LHCN-M2 (cell line): ENCODE measurements around the gene CTNNA2. TPM values are rescaled to one million over a fixed set of nuclear protein-coding genes. Genes with fewer than 3 reads are reported as not detected.

Experiments used
- DNase-seq: peaks from one replicate; pipeline ENCODE4 v3.0.0-alpha.2; 2012; ENCODE audit warnings: low read depth
- polyA plus RNA-seq: library from polyadenylated mRNA; unstranded; fragments of >200 nt; gene quantifications from one replicate; pipeline ENCODE4 v1.2.1, GENCODE V29; 2012; ENCODE audit warnings: missing spikeins
- total RNA-seq: library from RNA; depleted of rRNA; stranded (reverse); fragments of >200 nt; gene quantifications from 2 replicates; pipeline ENCODE4 v1.2.3, GENCODE V29; 2014; rRNA removed

CTNNA2 gene
- total RNA-seq: 0.06 TPM in 2 replicates
- polyA plus RNA-seq: 0.04 TPM

DNA sequence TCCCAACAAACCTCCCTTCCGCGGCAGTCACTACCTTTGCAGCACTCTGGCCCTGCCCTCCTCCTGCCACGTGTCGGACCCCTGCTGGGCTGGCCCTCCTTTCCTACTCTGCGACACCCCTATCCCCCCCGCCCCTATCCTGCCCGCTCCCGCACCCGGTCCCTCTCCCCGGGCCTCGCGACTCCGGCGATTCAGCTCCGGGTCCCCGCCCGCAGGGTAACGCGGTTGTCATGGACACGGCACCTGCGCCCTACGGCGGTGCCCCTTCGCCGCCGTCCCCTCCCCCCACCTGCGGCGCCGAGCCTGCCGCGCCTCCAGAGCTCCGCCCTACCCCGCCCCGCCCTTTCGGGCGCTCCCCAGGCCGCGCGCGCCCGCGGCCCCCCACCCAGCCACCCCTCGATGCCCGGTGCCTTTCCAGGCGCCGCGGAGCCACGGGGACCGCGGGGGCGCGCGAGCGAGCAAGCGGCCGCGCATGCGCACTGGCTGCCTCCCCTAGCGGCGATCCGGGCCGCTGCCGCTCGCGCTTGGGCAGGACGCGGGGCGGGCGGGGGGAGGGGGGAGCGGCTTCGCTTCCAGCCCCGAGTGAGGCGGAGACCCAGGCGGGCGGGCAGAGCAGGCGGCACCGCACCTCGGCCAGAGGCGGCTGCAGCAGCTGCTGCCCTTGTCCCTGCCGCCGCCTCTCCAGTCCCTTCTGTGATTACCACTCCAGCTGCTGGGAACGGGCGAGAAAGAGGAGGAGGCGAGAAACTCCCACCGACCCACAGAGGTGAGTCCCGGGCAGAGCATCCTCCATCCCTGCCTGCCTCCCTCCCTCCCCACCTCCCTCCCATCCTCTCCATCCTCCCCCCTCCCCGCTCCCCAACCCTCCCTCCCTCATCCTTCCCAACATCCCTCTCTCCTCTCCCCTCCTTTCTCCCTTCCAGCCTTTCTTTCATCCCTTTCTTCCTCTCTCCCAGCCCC lies at the start of gene CTNNA2:
CTNNA2 (plus strand) TSS at position 610 of the 960 bp plus-strand sequence.
- DNase-seq: no peak

DNA sequence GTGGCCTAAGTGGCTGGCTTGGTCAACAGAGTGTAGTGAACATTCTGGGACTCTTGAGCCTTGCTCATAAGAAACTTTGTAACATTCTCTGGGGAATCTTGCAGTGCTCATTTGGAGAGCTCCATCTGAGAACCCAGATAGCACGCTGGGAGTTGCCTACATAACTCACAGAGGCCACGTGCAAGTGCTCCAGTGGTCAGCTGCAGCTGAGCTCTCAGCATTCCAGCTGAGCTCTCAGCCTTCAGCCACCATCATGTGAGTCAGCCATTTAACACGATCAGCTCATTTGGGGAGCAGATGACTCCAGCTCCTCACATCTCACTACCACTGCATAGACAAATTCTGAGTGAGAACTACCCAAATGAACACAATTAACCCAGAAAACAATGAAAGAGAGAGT lies 25.5 kb upstream of the CTNNA2 start:
- DNase-seq: no peak

DNA sequence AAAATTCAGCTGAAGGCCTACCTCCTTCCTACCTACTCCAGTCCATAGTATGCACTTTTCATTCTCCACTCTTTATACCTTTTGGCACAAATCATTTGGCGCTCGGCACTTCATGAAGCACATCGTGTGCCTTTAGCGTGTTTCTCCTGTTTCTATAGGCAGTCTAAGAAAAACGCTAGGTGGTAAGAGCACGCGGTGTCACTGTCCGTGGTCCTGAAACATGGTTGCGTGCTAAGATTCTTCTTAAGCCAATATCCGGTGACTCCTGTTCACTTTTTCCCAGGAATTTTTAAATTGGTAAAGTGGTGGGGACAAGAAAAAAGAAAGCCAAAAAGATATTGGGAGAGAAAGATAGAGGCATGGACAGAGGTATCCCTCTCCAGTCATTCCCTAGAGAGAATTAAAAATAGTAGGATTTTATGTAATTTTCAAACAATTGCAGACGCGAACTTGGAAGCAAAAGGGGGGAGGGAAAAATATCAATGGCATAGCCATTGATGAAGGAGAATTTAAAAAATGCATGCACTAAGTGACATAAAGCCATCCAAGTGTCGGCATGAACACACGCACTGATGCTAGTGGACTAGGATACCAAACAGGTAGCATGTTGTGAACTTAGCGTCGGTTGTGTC lies 1.4 kb upstream of the CTNNA2 start:
- DNase-seq: no peak

DNA sequence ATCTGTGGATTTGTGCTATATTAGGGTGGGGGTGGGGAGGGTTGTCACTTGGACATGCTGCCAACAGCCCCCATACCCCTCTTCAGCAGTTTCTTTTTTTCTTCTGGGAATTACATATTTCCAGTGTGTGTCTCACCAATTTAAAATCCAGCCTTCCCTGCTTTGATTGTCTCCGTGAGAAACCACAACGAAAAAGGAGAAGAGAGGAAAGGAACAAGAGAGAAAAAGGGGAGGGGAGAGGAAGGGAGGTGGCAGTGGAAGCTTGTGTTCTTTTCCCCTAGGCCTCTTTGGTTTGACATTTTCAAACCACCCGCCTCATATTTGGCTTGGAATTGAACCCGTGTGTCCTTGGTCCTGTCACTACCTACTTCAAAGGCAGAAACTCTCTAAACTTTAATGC lies 860 bp downstream of the CTNNA2 start:
- DNase-seq: no peak

DNA sequence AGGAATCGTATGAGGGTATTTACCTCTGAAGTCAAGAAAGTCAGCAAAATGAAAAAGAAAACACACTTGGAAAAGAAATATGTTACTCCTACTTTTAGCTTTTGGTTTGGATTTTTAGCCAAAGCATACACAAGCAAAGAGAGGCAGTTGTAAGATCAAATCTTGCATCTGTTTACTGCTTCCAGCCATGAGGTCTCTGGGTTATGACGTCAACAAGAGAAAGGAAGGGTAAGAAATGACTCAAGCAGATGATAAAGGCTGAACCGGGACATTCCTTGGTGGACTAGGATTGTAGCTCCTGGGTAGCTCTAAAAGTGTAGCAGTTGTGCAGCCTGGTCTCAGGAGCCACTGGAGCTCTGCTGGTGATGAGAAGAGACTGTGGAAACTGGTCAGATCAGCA lies 16.8 kb downstream of the CTNNA2 start:
- DNase-seq: no peak

DNA sequence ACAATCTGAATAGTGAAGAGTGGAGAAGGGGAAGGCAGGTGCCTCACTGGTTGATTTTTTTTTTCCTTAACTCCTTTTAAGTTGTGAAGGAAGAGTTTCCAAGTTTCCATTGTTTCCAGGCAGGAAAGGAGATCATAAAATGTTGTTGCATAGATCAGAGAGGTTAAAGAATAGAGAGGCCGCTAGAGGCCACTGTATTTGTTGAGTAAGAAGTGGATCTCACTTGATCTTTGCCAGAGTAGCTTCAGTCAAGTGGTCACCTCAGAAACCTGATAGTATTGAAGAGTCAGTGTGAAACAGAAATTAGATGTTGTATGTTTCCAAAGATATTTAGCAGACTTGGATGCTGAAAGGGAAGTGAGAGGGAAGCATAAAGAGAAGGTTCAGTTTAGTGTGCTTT lies 17.6 kb downstream of the CTNNA2 start:
- no peak for DNase-seq

DNA sequence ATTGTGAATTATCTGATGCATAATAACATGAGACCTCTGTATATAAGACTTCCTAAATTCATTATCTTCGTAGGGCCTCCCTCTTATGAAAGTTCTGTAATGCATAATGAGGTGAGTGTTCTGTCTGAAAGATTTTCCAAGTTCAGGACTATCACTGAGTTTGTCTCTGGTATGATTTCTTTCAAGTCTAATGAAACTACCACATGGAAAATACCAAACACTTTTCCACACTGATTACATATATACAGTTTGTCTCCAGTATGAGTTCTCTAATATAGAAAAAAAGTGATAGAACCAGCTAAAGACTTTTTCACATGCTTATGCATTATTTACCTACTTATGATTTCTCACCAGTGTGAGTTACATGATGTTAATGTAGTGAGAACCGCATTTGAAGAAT lies 34.7 kb downstream of the CTNNA2 start:
- DNase-seq: no peak

DNA sequence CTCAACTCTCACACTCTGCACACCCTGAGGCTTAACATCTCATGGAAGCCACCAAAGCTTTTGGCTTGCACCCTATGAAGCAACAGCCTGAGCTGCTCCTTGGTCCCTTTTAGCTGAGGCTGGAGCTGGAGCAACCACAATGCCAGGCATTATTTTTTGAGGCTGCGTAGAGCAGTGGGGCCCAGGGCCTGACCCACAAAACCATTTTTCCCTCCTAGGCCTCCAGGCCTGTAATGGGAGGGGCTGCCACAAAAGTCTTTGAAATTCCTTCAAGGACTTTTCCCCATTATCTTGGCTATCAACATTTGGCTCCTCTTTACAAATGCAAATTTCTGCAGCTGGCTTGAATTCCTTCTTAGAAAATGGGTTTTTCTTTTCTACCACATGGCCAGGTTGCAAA lies 39.8 kb downstream of the CTNNA2 start:
- DNase-seq: no peak

DNA sequence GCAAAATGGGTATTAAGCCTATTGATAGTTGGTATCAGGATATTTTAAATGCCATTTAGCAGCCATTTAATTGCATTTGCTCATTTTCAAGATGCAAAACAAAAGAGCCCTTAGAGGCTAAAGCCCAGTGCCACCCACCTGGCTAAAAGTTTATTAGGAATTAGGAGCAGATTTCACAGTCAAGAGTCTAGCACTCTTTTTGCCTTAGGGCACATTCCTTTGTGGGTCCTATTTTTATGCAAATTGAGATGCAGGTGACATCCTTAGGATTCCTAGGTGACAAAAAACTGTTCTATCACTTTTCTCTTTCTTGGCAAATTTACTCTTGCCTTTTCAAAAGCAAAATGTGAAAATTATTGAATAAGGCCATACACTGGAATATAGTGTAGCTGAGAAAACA lies 42.0 kb downstream of the CTNNA2 start:
- no peak for DNase-seq

DNA sequence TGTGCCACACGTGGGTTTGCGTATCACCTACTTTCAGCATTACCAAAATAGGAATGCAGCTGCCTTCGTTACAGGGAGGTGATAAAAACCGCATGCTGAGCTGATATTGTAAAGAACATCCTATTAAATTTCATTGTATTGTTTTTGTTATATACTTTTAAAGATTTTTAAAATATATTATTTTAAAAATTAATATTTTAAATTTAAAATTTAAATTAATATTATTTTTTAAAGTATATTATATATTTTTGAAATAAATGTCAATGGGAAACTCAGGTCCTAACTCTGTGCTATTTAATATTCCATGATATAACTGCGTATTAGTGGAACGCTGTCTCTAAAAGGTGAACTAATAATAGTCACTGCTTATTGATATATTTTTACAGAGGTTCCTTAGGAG lies 51.2 kb downstream of the CTNNA2 start:
- no peak for DNase-seq

DNA sequence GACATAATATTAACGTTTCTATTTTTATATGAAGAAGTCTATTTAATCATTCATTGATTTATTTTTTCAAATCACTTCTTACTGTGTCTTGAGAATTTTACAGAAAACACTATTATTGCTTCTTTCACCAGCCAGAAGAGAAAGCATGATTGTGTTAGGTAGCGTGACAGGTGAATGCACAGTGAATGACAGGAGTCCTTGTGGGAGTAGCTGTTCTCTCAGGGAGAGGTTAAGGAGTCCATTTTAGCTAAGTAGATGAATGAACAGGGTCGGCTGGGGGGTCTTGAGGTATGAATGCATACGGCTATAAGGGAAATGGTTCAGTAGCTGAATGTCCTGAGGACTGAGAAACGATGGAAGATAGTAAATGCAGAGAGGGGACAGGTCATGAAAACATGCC lies 56.2 kb downstream of the CTNNA2 start:
- no peak for DNase-seq

DNA sequence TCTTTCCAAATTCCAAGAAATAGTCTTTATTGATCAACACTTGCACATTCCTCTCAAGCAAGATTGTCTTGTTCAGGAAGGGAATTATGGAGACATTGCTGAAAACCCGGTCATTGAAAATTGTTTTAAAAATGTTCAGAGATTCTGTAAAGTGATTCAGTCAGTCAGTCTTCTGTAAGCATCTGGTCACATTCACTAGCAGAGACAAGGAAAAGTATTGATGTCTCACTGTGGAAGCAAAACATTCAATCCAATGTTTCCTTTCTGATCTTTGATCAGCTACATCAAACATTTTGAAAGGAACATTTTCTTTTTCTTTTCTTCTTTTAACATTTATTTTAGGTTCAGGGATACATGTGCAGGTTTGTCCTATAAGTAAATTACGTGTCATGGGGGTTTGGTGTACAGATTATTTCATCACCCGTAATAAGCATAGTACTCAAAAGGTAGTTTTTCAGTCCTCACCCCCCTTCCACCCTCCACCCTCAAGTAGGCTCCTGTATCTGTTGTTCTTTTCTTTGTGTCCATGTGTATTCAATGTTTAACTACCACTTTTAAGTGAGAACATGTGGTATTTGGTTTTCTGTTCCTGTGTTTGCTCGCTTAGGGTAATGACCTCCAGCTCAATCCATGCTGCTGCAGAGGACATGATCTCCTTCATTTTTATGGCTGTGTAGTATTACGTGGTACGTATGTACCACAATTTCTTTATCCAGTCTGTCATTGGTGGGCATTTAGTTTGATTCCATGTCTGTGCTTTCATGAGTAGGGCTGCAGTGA lies 61.2 kb downstream of the CTNNA2 start:
- DNase-seq: no peak

DNA sequence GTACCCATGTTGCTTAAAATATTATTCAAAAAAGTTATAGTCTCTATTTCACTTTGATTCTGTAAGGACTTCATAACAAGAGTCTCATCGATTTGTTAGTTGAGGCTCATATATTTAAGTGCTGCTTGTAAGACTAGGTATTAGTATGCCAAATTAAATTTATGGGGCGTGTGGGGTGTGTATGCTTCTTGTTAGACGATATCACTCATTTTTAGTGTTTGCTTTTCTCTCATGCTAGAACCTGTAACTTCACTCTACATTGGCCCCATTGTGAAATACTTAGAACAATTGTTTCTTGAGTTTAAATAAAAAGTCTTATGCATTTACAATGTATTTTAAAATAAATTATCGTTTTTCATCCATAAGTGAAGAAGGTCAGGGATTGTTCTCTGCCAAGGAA lies 63.6 kb downstream of the CTNNA2 start:
- no peak for DNase-seq

DNA sequence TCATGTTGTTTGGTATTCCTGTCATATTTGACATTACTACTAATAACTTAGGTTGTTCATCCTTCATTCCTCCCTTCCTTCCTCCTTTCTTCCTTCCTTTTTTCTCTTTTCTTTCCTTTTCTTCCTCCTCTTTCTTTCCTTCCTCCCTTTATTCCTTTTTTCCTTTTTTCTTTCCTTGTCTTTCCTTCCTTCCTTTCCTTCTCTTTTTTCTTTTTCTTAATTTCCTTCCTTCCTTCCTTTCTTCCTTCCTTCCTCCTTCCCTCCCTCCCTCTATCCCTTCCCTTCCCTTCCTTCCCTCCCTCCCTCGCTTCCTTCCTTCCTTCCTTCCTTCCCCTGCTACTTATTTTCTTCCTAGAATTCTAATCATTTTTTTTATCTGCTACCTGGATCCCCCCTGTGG lies 66.1 kb downstream of the CTNNA2 start:
- DNase-seq: no peak

DNA sequence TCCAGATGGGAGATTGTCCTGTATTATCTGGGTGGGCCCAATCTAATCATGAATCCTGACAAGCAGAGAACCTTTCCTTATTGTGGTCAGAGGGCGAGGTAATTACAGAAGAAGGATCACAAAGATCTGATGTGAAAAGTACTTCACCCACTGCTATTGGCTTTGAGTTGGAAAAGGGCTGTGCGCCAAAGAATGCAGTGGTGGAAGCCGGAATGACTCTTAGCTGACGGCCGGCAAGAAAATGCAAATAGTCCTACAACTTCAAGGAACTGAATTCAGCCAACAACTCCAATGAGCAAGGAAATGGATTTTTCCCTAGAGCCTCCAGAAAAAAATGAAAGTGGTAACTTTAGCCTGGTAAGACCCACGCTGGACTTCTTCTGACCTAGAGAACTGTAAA lies 67.3 kb downstream of the CTNNA2 start:
- DNase-seq: no peak

DNA sequence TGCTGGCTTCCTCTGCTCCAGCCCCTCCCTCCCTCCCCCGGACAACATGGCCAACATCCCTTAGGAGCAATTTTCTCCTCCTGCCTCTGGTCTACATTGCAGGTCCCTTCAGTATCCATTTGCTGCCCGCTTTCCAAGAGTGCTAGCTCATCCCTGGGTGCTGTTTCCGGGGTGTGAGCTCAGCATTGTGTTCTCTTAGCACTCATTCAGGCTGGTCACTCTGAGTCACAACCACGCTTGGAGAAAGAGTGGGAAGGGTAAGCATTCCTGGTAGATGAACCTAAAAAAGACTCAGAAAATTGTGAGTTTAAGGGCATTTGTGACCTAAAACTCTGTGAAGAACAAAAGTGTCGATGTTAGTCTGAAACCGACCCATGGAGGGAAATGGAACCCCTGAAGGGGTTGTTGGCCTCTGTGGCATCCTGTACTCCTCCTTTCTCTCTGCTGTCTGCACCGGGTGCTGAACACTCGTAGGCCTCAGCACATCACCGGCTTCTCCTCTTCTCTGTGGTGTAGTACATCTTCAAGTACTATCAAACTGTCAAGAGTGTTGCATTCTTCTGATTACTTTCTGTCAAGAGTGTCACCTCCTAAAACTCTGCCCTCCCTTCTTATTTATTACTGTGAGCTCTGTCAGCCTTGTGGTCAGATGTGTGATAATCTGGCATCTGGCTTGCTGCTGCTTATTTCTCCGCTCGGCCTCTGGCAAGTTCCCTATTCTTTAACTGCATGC lies 73.0 kb downstream of the CTNNA2 start:
- peak; percentile 37 for DNase-seq

DNA sequence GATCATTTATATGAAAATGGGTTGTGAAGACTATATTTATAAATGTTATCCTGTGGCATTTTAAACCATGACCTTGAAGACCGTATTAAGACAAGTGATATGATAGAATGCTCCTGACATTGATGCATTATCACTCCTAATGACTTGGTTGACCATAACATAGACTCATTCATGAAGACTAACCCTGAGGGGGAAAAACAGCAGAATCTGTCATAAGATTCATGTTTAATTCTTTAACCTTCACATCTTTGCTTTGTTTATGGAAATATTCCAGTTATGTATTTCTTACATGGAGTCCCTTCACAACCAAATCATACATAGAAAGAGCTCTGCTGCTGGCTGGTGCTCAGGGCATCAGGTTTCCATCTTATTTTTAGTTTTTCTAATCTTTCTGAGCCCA lies 78.4 kb downstream of the CTNNA2 start:
- DNase-seq: no peak

DNA sequence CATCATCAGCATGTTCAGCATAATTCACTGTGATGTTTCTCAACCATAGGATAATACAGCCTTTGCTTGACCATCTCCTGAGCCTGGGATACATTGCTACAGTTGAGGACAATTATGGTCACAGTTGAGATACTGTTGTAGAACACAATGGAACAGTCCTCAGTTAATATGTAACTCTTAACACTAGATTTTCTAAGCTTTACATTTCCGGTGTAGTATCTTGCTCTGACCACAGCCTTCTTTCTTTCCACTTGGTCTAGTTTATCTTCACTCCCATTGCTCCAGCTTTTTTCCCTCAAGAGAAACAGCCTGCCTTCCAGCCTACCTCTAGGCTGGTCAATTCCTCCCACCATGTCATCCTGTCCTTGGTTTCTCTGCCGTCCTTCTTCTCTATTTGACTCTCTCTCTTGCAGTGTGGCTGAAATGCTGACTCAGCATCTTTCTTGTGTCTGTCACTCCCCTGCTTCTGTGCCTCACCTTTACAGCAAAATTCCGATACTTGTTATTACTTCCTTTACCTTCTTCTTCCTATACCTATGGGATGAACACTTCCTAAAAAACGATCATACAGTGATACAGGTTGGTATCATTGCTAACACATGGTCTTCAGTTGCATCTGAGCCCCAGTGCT lies 80.5 kb downstream of the CTNNA2 start:
- no peak for DNase-seq

DNA sequence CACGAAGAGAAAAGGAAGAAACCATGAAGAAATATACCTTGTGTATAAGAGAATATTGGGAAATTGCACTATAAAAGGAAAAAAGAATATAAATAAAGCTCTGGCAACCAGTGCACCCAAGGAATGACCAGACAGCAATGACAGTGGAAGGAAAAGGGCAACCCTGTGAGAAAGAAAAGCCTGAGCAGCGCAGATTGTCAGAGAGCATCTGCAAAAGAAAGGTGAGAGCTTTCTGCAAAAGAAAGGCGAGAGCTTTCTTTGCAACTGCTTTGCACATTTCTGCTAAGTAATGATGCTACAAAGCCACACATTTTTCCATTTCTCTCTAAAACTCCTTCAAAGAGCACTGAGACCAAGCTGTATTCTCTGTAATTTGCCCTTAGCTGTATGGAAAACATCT lies 83.6 kb downstream of the CTNNA2 start:
- no peak for DNase-seq

DNA sequence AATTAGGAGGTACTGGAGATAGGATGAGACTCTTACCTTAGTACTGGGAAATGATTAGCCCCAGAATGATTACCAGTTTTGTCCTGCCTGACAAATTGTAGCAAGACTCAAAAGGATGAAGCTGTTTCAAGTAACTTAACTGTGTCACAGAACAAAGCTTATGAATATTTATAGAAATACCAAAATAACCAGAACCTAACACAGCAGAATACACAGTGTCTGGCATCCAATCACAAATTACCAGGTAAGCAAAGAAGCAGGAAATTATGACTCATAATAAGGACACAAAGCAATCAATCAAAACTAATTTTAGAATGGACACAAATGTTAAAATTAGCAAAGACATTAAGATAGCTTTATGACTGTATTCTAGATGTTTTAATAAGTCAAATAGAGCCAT lies 91.9 kb downstream of the CTNNA2 start:
- no peak for DNase-seq

DNA sequence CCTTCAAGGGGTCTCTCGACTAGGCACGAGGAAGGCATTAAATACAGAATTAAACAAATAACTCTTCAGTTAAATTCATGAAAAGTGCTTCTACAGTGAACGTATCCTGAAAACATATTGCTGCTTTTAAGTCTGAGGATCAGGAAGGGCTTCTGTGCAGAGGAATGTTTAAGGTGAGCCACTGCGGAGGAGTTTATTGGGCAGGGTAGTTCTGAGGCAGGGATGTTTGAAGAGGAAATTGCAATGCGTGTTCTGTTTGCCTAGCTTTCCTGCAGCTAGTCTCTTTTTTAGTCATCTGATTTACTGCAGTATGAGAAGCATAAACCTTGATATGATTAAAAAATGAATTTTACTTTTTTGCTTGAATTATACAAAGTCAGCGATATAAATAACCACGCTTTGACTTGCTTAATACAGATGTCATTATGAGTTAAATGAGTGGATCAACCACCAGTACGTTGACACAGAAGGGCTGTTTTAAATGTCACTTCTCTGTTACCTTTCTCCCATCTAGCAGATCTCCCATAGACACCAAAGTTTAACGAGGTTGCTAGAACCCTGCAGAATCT lies 98.7 kb downstream of the CTNNA2 start:
- no peak for DNase-seq
